ENCODE measurements around the gene GSG1L.
A peak's percentile ranks its signal among the peaks of the same experiment; 100 is the strongest.

Gene GSG1L

GRCh38 chr16:28063591-28064061, at the start of gene GSG1L:
GSG1L (minus strand) TSS chr16:28063714; CDS start chr16:28063424, 290 bp downstream.
- H3K4me1 Mint-ChIP-seq (ENCODE audit: low read depth) = peaks cover 2% of the 10 kb centered on the region
- no peaks in the 10 kb centered on the region for H3K36me3 Mint-ChIP-seq
- no peak within 1 kb of the TSS for H3K27ac Mint-ChIP-seq
- peaks cover 34% of the 10 kb centered on the region for H3K27me3 Mint-ChIP-seq
- H3K4me3 Mint-ChIP-seq = no peak within 1 kb of the TSS
- no peaks in the 10 kb centered on the region for H3K9me3 Mint-ChIP-seq (ENCODE audit: low read depth)

GRCh38 chr16:28112908-28113307, 49.4 kb upstream of the GSG1L start:
- Mint-ChIP-seq H3K4me1 (ENCODE audit: low read depth) (peaks cover 25% of the 10 kb centered on the region), H3K9me3 (ENCODE audit: low read depth) (no peaks in the 10 kb centered on the region), H3K36me3 (peaks cover 20% of the 10 kb centered on the region), H3K27me3 (no peaks in the 10 kb centered on the region), H3K27ac (peak overlapping the region; percentile 77), H3K4me3 (no peak overlapping the region)

GRCh38 chr16:28110977-28111376, 47.5 kb upstream of the GSG1L start:
- no peak overlapping the region for H3K4me3 Mint-ChIP-seq
- H3K4me1 Mint-ChIP-seq (ENCODE audit: low read depth) = peaks cover 23% of the 10 kb centered on the region
- no peaks in the 10 kb centered on the region for H3K27me3 Mint-ChIP-seq
- H3K9me3 Mint-ChIP-seq (ENCODE audit: low read depth) = no peaks in the 10 kb centered on the region
- peak overlapping the region; percentile 58 for H3K27ac Mint-ChIP-seq
- peaks cover 18% of the 10 kb centered on the region for H3K36me3 Mint-ChIP-seq

- no peaks in the 10 kb centered on the region for H3K27me3 Mint-ChIP-seq
- no peak overlapping the region for H3K4me3 Mint-ChIP-seq
- H3K4me1 Mint-ChIP-seq (ENCODE audit: low read depth) = peaks cover 23% of the 10 kb centered on the region
- H3K36me3 Mint-ChIP-seq = peaks cover 18% of the 10 kb centered on the region
- peak overlapping the region; percentile 58 for H3K27ac Mint-ChIP-seq
- no peaks in the 10 kb centered on the region for H3K9me3 Mint-ChIP-seq (ENCODE audit: low read depth)
These were observed 47.0 kb upstream of the GSG1L start for GRCh38 chr16:28110479-28110878.

- peak overlapping the region; percentile 19 for H3K27ac Mint-ChIP-seq
- H3K4me3 Mint-ChIP-seq = no peak overlapping the region
- H3K4me1 Mint-ChIP-seq (ENCODE audit: low read depth) = peaks cover 23% of the 10 kb centered on the region
- H3K9me3 Mint-ChIP-seq (ENCODE audit: low read depth) = no peaks in the 10 kb centered on the region
- H3K36me3 Mint-ChIP-seq = peaks cover 18% of the 10 kb centered on the region
- H3K27me3 Mint-ChIP-seq = no peaks in the 10 kb centered on the region
These were observed 46.6 kb upstream of the GSG1L start for GRCh38 chr16:28110074-28110473.

GRCh38 chr16:28108590-28109247, 45.2 kb upstream of the GSG1L start:
- Mint-ChIP-seq H3K4me3 (no peak overlapping the region), H3K27me3 (no peaks in the 10 kb centered on the region), H3K4me1 (ENCODE audit: low read depth) (peaks cover 22% of the 10 kb centered on the region), H3K36me3 (peaks cover 18% of the 10 kb centered on the region), H3K27ac (peak overlapping the region; percentile 50), H3K9me3 (ENCODE audit: low read depth) (no peaks in the 10 kb centered on the region)

- H3K4me1 Mint-ChIP-seq (ENCODE audit: low read depth) = peaks cover 17% of the 10 kb centered on the region
- H3K9me3 Mint-ChIP-seq (ENCODE audit: low read depth) = no peaks in the 10 kb centered on the region
- H3K27ac Mint-ChIP-seq = no peak overlapping the region
- peaks cover 15% of the 10 kb centered on the region for H3K36me3 Mint-ChIP-seq
- no peaks in the 10 kb centered on the region for H3K27me3 Mint-ChIP-seq
- H3K4me3 Mint-ChIP-seq = no peak overlapping the region
These were observed 43.7 kb upstream of the GSG1L start for GRCh38 chr16:28107232-28107631.

- H3K36me3 Mint-ChIP-seq = peaks cover 15% of the 10 kb centered on the region
- H3K27ac Mint-ChIP-seq = peak overlapping the region; percentile 41
These were observed 43.1 kb upstream of the GSG1L start for GRCh38 chr16:28106467-28107215.

GRCh38 chr16:28105954-28106353, 42.4 kb upstream of the GSG1L start:
- Mint-ChIP-seq H3K4me1 (ENCODE audit: low read depth) (peaks cover 15% of the 10 kb centered on the region), H3K27me3 (no peaks in the 10 kb centered on the region), H3K27ac (no peak overlapping the region), H3K36me3 (peaks cover 15% of the 10 kb centered on the region), H3K4me3 (no peak overlapping the region), H3K9me3 (ENCODE audit: low read depth) (no peaks in the 10 kb centered on the region)

More at GRCh38 chr16:28106467-28107215, 43.1 kb upstream of the GSG1L start:
- Mint-ChIP-seq H3K9me3 (ENCODE audit: low read depth) (no peaks in the 10 kb centered on the region), H3K4me1 (ENCODE audit: low read depth) (peaks cover 17% of the 10 kb centered on the region), H3K4me3 (no peak overlapping the region), H3K27me3 (no peaks in the 10 kb centered on the region)

GRCh38 chr16:28105297-28105696, 41.8 kb upstream of the GSG1L start:
- no peaks in the 10 kb centered on the region for H3K9me3 Mint-ChIP-seq (ENCODE audit: low read depth)
- H3K27ac Mint-ChIP-seq = peak overlapping the region; percentile 1
- H3K36me3 Mint-ChIP-seq = peaks cover 10% of the 10 kb centered on the region
- H3K4me1 Mint-ChIP-seq (ENCODE audit: low read depth) = peaks cover 10% of the 10 kb centered on the region
- H3K4me3 Mint-ChIP-seq = no peak overlapping the region
- H3K27me3 Mint-ChIP-seq = no peaks in the 10 kb centered on the region

GRCh38 chr16:28104404-28104803, 40.9 kb upstream of the GSG1L start:
- H3K27me3 Mint-ChIP-seq = no peaks in the 10 kb centered on the region
- H3K36me3 Mint-ChIP-seq = peaks cover 8% of the 10 kb centered on the region
- no peak overlapping the region for H3K27ac Mint-ChIP-seq
- peaks cover 2% of the 10 kb centered on the region for H3K4me1 Mint-ChIP-seq (ENCODE audit: low read depth)
- no peaks in the 10 kb centered on the region for H3K9me3 Mint-ChIP-seq (ENCODE audit: low read depth)
- H3K4me3 Mint-ChIP-seq = no peak overlapping the region

- Mint-ChIP-seq H3K36me3 (peaks cover 6% of the 10 kb centered on the region), H3K4me1 (ENCODE audit: low read depth) (no peaks in the 10 kb centered on the region), H3K27ac (no peak overlapping the region)
These were observed 40.1 kb upstream of the GSG1L start for GRCh38 chr16:28103516-28104170.

GRCh38 chr16:28101533-28101890, 38.0 kb upstream of the GSG1L start:
- H3K4me1 Mint-ChIP-seq (ENCODE audit: low read depth) = no peaks in the 10 kb centered on the region
- H3K9me3 Mint-ChIP-seq (ENCODE audit: low read depth) = no peaks in the 10 kb centered on the region
- H3K4me3 Mint-ChIP-seq = no peak overlapping the region
- H3K36me3 Mint-ChIP-seq = peaks cover 6% of the 10 kb centered on the region
- no peaks in the 10 kb centered on the region for H3K27me3 Mint-ChIP-seq
- H3K27ac Mint-ChIP-seq = no peak overlapping the region

More at GRCh38 chr16:28103516-28104170, 40.1 kb upstream of the GSG1L start:
- H3K27me3 Mint-ChIP-seq = no peaks in the 10 kb centered on the region
- H3K9me3 Mint-ChIP-seq (ENCODE audit: low read depth) = no peaks in the 10 kb centered on the region
- H3K4me3 Mint-ChIP-seq = no peak overlapping the region

GRCh38 chr16:28100810-28101532, 37.5 kb upstream of the GSG1L start:
- H3K4me1 Mint-ChIP-seq (ENCODE audit: low read depth) = no peaks in the 10 kb centered on the region
- H3K27ac Mint-ChIP-seq = no peak overlapping the region
- peaks cover 6% of the 10 kb centered on the region for H3K36me3 Mint-ChIP-seq
- no peak overlapping the region for H3K4me3 Mint-ChIP-seq
- no peaks in the 10 kb centered on the region for H3K27me3 Mint-ChIP-seq
- H3K9me3 Mint-ChIP-seq (ENCODE audit: low read depth) = no peaks in the 10 kb centered on the region
